ENCODE data around the gene HNRNPM. TPM values are rescaled to one million over a fixed set of nuclear protein-coding genes. Genes with fewer than 3 reads are reported as not detected.

The HNRNPM gene
- total RNA-seq, 1 experiment from 2014 or later: 298 TPM

DNA sequence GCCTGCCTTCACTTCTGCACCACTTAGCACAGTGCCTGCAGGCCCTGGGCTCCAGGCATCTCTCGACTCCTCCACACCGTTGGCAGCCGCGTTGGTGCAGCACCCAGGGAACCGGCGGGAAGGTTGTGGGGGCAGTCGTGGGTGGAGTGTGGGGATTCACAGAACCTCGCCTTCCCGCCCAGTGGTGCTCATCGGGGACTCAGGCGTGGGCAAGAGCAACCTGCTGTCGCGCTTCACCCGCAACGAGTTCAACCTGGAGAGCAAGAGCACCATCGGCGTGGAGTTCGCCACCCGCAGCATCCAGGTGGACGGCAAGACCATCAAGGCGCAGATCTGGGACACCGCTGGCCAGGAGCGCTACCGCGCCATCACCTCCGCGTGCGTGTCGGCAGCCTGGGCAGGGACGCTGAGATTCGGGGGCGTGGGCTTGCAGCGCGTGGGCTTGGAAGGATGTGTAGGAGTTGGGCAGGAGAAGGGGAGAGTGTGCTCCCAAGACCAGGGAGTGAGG is 45.0 kb upstream of the HNRNPM start:
- Histone ChIP-seq H4K20me1 (ENCODE audit: insufficient read depth) (no peaks in the 10 kb centered on the region), H3K36me3 (ENCODE audit: control insufficient read depth in 1 of 2, insufficient read depth in 2 of 2, low read length in 2 of 2) (peaks cover 2 to 11% of the 10 kb centered on the region in 2 experiments; a peak in 3 of 4 replicates), H2AFZ (ENCODE audit: low read depth, low read length, poor library complexity, severe bottlenecking) (no peak overlapping the region), H3K4me2 (ENCODE audit: low read length) (no peak overlapping the region), H3K79me2 (ENCODE audit: insufficient read depth, low read length) (peaks cover 42% of the 10 kb centered on the region), H3K9ac (ENCODE audit: low read length) (no peak overlapping the region), H3K27me3 (ENCODE audit: insufficient read depth, low read length) (no peaks in the 10 kb centered on the region), H3K4me3 (replicated peaks in 1 of 2; ENCODE audit: low read depth in 1 of 2, low read length in 2 of 2) (no peak overlapping the region), H3K27ac (ENCODE audit: low read depth, low read length) (no peak overlapping the region), H3K9me2 (ENCODE audit: insufficient read depth) (no peaks in the 10 kb centered on the region), H3K9me3 (ENCODE audit: control insufficient read depth in 1 of 2, insufficient read depth in 1 of 2, low read depth in 1 of 2, low read length in 2 of 2) (no peaks in the 10 kb centered on the region), H3K4me1 (ENCODE audit: control insufficient read depth in 1 of 2, insufficient read depth in 2 of 2, low read length in 2 of 2) (peaks cover 3 to 10% of the 10 kb centered on the region in 2 experiments; a peak in 2 of 4 replicates)
- ChIA-PET RAD21 (ENCODE audit: low non-redundant PET in 1 of 2, low total read pairs in 2 of 2, uncharacterized antibody in 2 of 2, unreplicated experiment in 2 of 2) (no interaction called here), POLR2A (no interaction called here), CTCF (no interaction called here)
- BruUV-seq (replicated peaks): no TSS peak
- ATAC-seq (no peak), DNase-seq (ENCODE audit: low read depth, low spot score) (no peak)
- TF ChIP-seq RAD21 (IDR thresholded peaks at IDR 0.05; ENCODE audit: low read depth) (no peak), ZNF274 (IDR thresholded peaks at IDR 0.05; ENCODE audit: low read depth, low read length) (no peak), YY1 (IDR thresholded peaks at IDR 0.05; ENCODE audit: extremely low read depth, insufficient replicate concordance, low read depth, low read length) (no peak), SP1 (IDR thresholded peaks at IDR 0.05; ENCODE audit: low read depth) (no peak), JUND (IDR thresholded peaks at IDR 0.05) (no peak), CBX3 (IDR thresholded peaks at IDR 0.05; ENCODE audit: low read depth) (no peak), MAX (IDR thresholded peaks at IDR 0.05) (no peak), EZH2 (IDR thresholded peaks at IDR 0.05) (no peak), ZFX (IDR thresholded peaks at IDR 0.05) (no peak), EGR1 (IDR thresholded peaks at IDR 0.05; ENCODE audit: low read depth) (no peak), CEBPB (IDR thresholded peaks at IDR 0.05; ENCODE audit: low read depth) (no peak), REST (IDR thresholded peaks at IDR 0.05; ENCODE audit: low read depth) (no peak)
- intact Hi-C loops (cut with micrococcal nuclease): no loop called here

All from HCT116 (cell line).